ENCODE measurements around the gene EFNB1.

EFNB1 gene

DNA sequence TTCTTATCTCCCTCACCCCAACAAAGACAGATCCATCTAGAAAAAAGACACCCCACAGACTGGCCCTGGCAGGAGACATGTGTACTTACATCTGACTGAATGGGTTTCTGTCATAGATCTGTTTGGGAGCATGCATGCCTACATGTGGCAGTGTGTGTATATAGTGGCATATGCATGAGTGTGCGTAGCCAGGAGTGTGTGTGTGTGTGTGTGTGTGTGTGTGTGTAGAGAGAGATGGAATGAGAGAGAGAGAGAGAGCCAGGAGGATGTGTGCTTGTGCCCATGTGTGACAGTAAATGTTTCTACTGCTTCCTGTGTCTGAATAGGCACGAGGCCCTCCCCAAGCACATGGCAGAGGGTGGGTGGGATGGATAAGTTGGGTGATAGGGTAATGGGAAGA, 37.1 kb downstream of the EFNB1 start:
- H3K79me1 ChIP-seq (ENCODE audit: low read length): no peaks in the 10 kb centered on the region
- H3K4ac ChIP-seq (ENCODE audit: low read depth, low read length): no peak overlapping the region
- H3K23ac ChIP-seq (ENCODE audit: low read length): no peak overlapping the region
- DNase-seq: no peak
- no peaks in the 10 kb centered on the region for H3K36me3 ChIP-seq (ENCODE audit: control insufficient read depth in 1 of 2, insufficient read depth in 2 of 2, low read length in 2 of 2)
- H2BK12ac ChIP-seq (ENCODE audit: low read length): no peak overlapping the region
- no peak overlapping the region for H2AFZ ChIP-seq (ENCODE audit: insufficient read depth, low read length, poor library complexity)
- H3K4me2 ChIP-seq (ENCODE audit: low read length): no peak overlapping the region
- WGBS (ENCODE audit: extremely low coverage, insufficient coverage, insufficient read length): no CpG with 5 or more reads among the region's 2 CpGs
- H2BK5ac ChIP-seq (ENCODE audit: low read depth, low read length, poor library complexity): no peak overlapping the region
- no peak overlapping the region for H4K12ac ChIP-seq (ENCODE audit: low read depth, low read length)
- no peak overlapping the region for H3K18ac ChIP-seq (ENCODE audit: low read length)
- H4K8ac ChIP-seq (ENCODE audit: low read depth, low read length): no peak overlapping the region
- H3K9me3 ChIP-seq (ENCODE audit: insufficient read depth, low read depth, low read length): no peaks in the 10 kb centered on the region
- H3K27ac ChIP-seq (ENCODE audit: low read depth, low read length): no peak overlapping the region
- no peaks in the 10 kb centered on the region for H3K79me2 ChIP-seq (ENCODE audit: control insufficient read depth, insufficient read depth, low read length, poor library complexity)
- no peak overlapping the region for H3K9ac ChIP-seq (ENCODE audit: low read length)
- no peaks in the 10 kb centered on the region for H3K4me1 ChIP-seq (ENCODE audit: control insufficient read depth in 1 of 2, insufficient read depth in 2 of 2, low read length in 2 of 2)
- H2BK120ac ChIP-seq (ENCODE audit: insufficient read depth, low read length, poor library complexity): no peak overlapping the region
- H3K27me3 ChIP-seq (ENCODE audit: insufficient read depth, low read length): no peaks in the 10 kb centered on the region
- no peak overlapping the region for H3K14ac ChIP-seq (ENCODE audit: low read length)
- H2AK5ac ChIP-seq (ENCODE audit: low read length): no peak overlapping the region
- H3K4me3 ChIP-seq (ENCODE audit: low read depth, low read length): no peak overlapping the region
- no peak overlapping the region for H4K91ac ChIP-seq (ENCODE audit: low read depth, low read length)

GRCh38 chrX:68867458-68868112, 38.8 kb downstream of the EFNB1 start:
- Histone ChIP-seq H3K4me1 (ENCODE audit: control insufficient read depth in 1 of 2, insufficient read depth in 2 of 2, low read length in 2 of 2) (no peaks in the 10 kb centered on the region), H2AFZ (ENCODE audit: insufficient read depth, low read length, poor library complexity) (no peak overlapping the region), H3K4me2 (ENCODE audit: low read length) (no peak overlapping the region), H2AK5ac (ENCODE audit: low read length) (no peak overlapping the region), H2BK5ac (ENCODE audit: low read depth, low read length, poor library complexity) (no peak overlapping the region), H3K9me3 (ENCODE audit: insufficient read depth, low read depth, low read length) (no peaks in the 10 kb centered on the region), H3K4me3 (ENCODE audit: low read depth, low read length) (no peak overlapping the region), H4K91ac (ENCODE audit: low read depth, low read length) (no peak overlapping the region), H3K18ac (ENCODE audit: low read length) (no peak overlapping the region), H3K79me2 (ENCODE audit: control insufficient read depth, insufficient read depth, low read length, poor library complexity) (no peaks in the 10 kb centered on the region), H4K12ac (ENCODE audit: low read depth, low read length) (no peak overlapping the region), H3K14ac (ENCODE audit: low read length) (no peak overlapping the region), H3K27me3 (ENCODE audit: insufficient read depth, low read length) (no peaks in the 10 kb centered on the region), H3K9ac (ENCODE audit: low read length) (no peak overlapping the region), H3K36me3 (ENCODE audit: control insufficient read depth in 1 of 2, insufficient read depth in 2 of 2, low read length in 2 of 2) (no peaks in the 10 kb centered on the region), H2BK12ac (ENCODE audit: low read length) (no peak overlapping the region), H3K23ac (ENCODE audit: low read length) (no peak overlapping the region), H3K4ac (ENCODE audit: low read depth, low read length) (no peak overlapping the region), H2BK120ac (ENCODE audit: insufficient read depth, low read length, poor library complexity) (no peak overlapping the region), H4K8ac (ENCODE audit: low read depth, low read length) (no peak overlapping the region), H3K79me1 (ENCODE audit: low read length) (no peaks in the 10 kb centered on the region), H3K27ac (ENCODE audit: low read depth, low read length) (no peak overlapping the region)
- no peak for DNase-seq
- WGBS (ENCODE audit: extremely low coverage, insufficient coverage, insufficient read length): no CpG with 5 or more reads among the region's 14 CpGs

- no peak overlapping the region for H2BK12ac ChIP-seq (ENCODE audit: low read length)
- H3K27me3 ChIP-seq (ENCODE audit: insufficient read depth, low read length): no peaks in the 10 kb centered on the region
- no peak overlapping the region for H3K23ac ChIP-seq (ENCODE audit: low read length)
- no peak overlapping the region for H3K4ac ChIP-seq (ENCODE audit: low read depth, low read length)
- no peak overlapping the region for H3K27ac ChIP-seq (ENCODE audit: low read depth, low read length)
- no peaks in the 10 kb centered on the region for H3K9me3 ChIP-seq (ENCODE audit: insufficient read depth, low read depth, low read length)
- H3K79me2 ChIP-seq (ENCODE audit: control insufficient read depth, insufficient read depth, low read length, poor library complexity): no peaks in the 10 kb centered on the region
- no peak for DNase-seq
- H3K4me2 ChIP-seq (ENCODE audit: low read length): no peak overlapping the region
- H3K36me3 ChIP-seq (ENCODE audit: control insufficient read depth in 1 of 2, insufficient read depth in 2 of 2, low read length in 2 of 2): no peaks in the 10 kb centered on the region
- H3K18ac ChIP-seq (ENCODE audit: low read length): no peak overlapping the region
- H4K91ac ChIP-seq (ENCODE audit: low read depth, low read length): no peak overlapping the region
- no peak overlapping the region for H2BK120ac ChIP-seq (ENCODE audit: insufficient read depth, low read length, poor library complexity)
- no CpG with 5 or more reads among the region's 3 CpGs for WGBS (ENCODE audit: extremely low coverage, insufficient coverage, insufficient read length)
- no peak overlapping the region for H3K4me3 ChIP-seq (ENCODE audit: low read depth, low read length)
- no peak overlapping the region for H4K12ac ChIP-seq (ENCODE audit: low read depth, low read length)
- no peak overlapping the region for H2BK5ac ChIP-seq (ENCODE audit: low read depth, low read length, poor library complexity)
- H2AK5ac ChIP-seq (ENCODE audit: low read length): no peak overlapping the region
- H3K79me1 ChIP-seq (ENCODE audit: low read length): no peaks in the 10 kb centered on the region
- H3K4me1 ChIP-seq (ENCODE audit: control insufficient read depth in 1 of 2, insufficient read depth in 2 of 2, low read length in 2 of 2): no peaks in the 10 kb centered on the region
- H3K9ac ChIP-seq (ENCODE audit: low read length): no peak overlapping the region
- no peak overlapping the region for H3K14ac ChIP-seq (ENCODE audit: low read length)
- H2AFZ ChIP-seq (ENCODE audit: insufficient read depth, low read length, poor library complexity): no peak overlapping the region
- H4K8ac ChIP-seq (ENCODE audit: low read depth, low read length): no peak overlapping the region
Measured at GRCh38 chrX:68868316-68868715, 39.5 kb downstream of the EFNB1 start.

- Histone ChIP-seq H2BK120ac (ENCODE audit: insufficient read depth, low read length, poor library complexity) (no peak overlapping the region), H3K9me3 (ENCODE audit: insufficient read depth, low read depth, low read length) (no peaks in the 10 kb centered on the region), H3K79me2 (ENCODE audit: control insufficient read depth, insufficient read depth, low read length, poor library complexity) (no peaks in the 10 kb centered on the region), H3K79me1 (ENCODE audit: low read length) (no peaks in the 10 kb centered on the region), H3K23ac (ENCODE audit: low read length) (no peak overlapping the region), H2BK5ac (ENCODE audit: low read depth, low read length, poor library complexity) (no peak overlapping the region), H3K4ac (ENCODE audit: low read depth, low read length) (no peak overlapping the region), H4K91ac (ENCODE audit: low read depth, low read length) (no peak overlapping the region), H2BK12ac (ENCODE audit: low read length) (no peak overlapping the region), H3K14ac (ENCODE audit: low read length) (no peak overlapping the region), H4K8ac (ENCODE audit: low read depth, low read length) (no peak overlapping the region), H3K4me3 (ENCODE audit: low read depth, low read length) (no peak overlapping the region), H3K18ac (ENCODE audit: low read length) (no peak overlapping the region), H3K27ac (ENCODE audit: low read depth, low read length) (no peak overlapping the region), H2AK5ac (ENCODE audit: low read length) (no peak overlapping the region), H4K12ac (ENCODE audit: low read depth, low read length) (no peak overlapping the region), H3K36me3 (ENCODE audit: control insufficient read depth in 1 of 2, insufficient read depth in 2 of 2, low read length in 2 of 2) (no peaks in the 10 kb centered on the region), H3K9ac (ENCODE audit: low read length) (no peak overlapping the region), H3K27me3 (ENCODE audit: insufficient read depth, low read length) (no peaks in the 10 kb centered on the region), H3K4me1 (ENCODE audit: control insufficient read depth in 1 of 2, insufficient read depth in 2 of 2, low read length in 2 of 2) (no peaks in the 10 kb centered on the region), H2AFZ (ENCODE audit: insufficient read depth, low read length, poor library complexity) (no peak overlapping the region), H3K4me2 (ENCODE audit: low read length) (no peak overlapping the region)
- WGBS (ENCODE audit: extremely low coverage, insufficient coverage, insufficient read length): no CpG with 5 or more reads among the region's 5 CpGs
- no peak for DNase-seq
Measured at GRCh38 chrX:68868902-68869800, 40.3 kb downstream of the EFNB1 start.

All from trophoblast cell (in vitro differentiated cells and primary cell).